HepG2 (cell line): ENCODE results near the gene RPS4Y1. TPM values are rescaled to one million over a fixed set of nuclear protein-coding genes. Genes with fewer than 3 reads are reported as not detected.

ENCODE experiments used
- ATAC-seq: fragments of 200-7000 bp; cut with Tn5 transposase; 3 replicates; pipeline ENCODE4 v1.9.1; 2020; ENCODE audit warnings: mild to moderate bottlenecking, moderate library complexity
- BruUV-seq: library from RNA; stranded (reverse); fragments of 400-500 nt; replicated peaks from 2 replicates; lab custom pipeline; 2021; lab: Mats Ljungman, UMichigan
- CTCF ChIA-PET: fragments of 300-600 bp; formaldehyde crosslinking; extraction: SDS; loops from one replicate; lab custom pipeline; 2021; ENCODE audit warnings: low total read pairs, inconsistent platforms, low intra/inter-chr PET ratio; lab: Yijun Ruan, JAX
- POLR2A ChIA-PET: fragments of 350-600 bp; sonication (Branson Sonifier 250); formaldehyde crosslinking; loops from one replicate; lab custom pipeline; 2020; ENCODE audit warnings: antibody characterized with exemption, inconsistent platforms; lab: Yijun Ruan, JAX
- DNase-seq: peaks from one replicate; pipeline ENCODE4 v3.0.0-alpha.2; 2015; ENCODE audit warnings: low spot score
- FAIRE-seq: peaks from 3 replicates; lab custom pipeline; 2011; peaks lifted over from hg19 to GRCh38; lab: Jason Lieb, UNC
- H2AFZ ChIP-seq: one replicate; pipeline ENCODE4 v1.6.1; 2011; ENCODE audit warnings: low read length, inconsistent platforms
- H3K27ac ChIP-seq: fragments of 300-600 bp; 3 replicates; pipeline ENCODE4 v1.8.0; 2011; ENCODE audit warnings: mixed run types, mild to moderate bottlenecking, mixed read lengths, low read length, inconsistent platforms; ENCODE audit not compliant: insufficient read depth; ENCODE audit errors: extremely low read length
- H3K27me3 ChIP-seq, 2 experiments: fragments of 200-600 bp in 1 of 2; 2 replicates in 1 of 2; 3 replicates in 1 of 2; pipeline versions ENCODE4 v1.6.0 to v1.8.0; 2011; ENCODE audit warnings: low read length in 2 of 2, mild to moderate bottlenecking in 2 of 2, moderate library complexity in 2 of 2, inconsistent platforms in 1 of 2; ENCODE audit not compliant: insufficient read depth in 2 of 2, control insufficient read depth in 1 of 2
- H3K36me3 ChIP-seq, 2 experiments: fragments of 200-600 bp in 1 of 2; replicated peaks in 1 of 2; 2 replicates in 1 of 2; 3 replicates in 1 of 2; pipeline versions ENCODE4 v1.5.1 to v1.8.0; 2011; ENCODE audit warnings: low read length in 2 of 2, inconsistent platforms in 1 of 2; ENCODE audit not compliant: insufficient read depth in 2 of 2, control insufficient read depth in 1 of 2
- H3K4me1 ChIP-seq: 2 replicates; pipeline ENCODE4 v1.5.1; 2012; ENCODE audit warnings: low read length, inconsistent platforms; ENCODE audit not compliant: insufficient read depth
- H3K4me2 ChIP-seq: 2 replicates; pipeline ENCODE4 v1.6.0; 2011; ENCODE audit warnings: low read depth, low read length, inconsistent platforms
- H3K4me3 ChIP-seq, 3 experiments: fragments of 200-600 bp in 1 of 3; sonication (generic), shearing (Covaris generic) in 1 of 3; replicated peaks in 1 of 3; 2 replicates each; pipeline ENCODE4 v1.5.1; 2011 to 2016; ENCODE audit warnings: low read length in 3 of 3, inconsistent platforms in 2 of 3, low read depth in 2 of 3, mild to moderate bottlenecking in 2 of 3, control low read depth in 1 of 3, mixed read lengths in 1 of 3; ENCODE audit not compliant: insufficient read depth in 1 of 3
- H3K79me2 ChIP-seq: one replicate; pipeline ENCODE4 v1.6.1; 2011; ENCODE audit warnings: low read length, inconsistent platforms; ENCODE audit not compliant: insufficient read depth
- H3K9ac ChIP-seq: 2 replicates; pipeline ENCODE4 v1.6.0; 2011; ENCODE audit warnings: mild to moderate bottlenecking, low read depth, low read length, inconsistent platforms; ENCODE audit not compliant: insufficient read depth
- H3K9me3 ChIP-seq: 2 replicates; pipeline ENCODE4 v1.5.1; 2012; ENCODE audit warnings: mild to moderate bottlenecking, low read length
- H4K20me1 ChIP-seq: 2 replicates; pipeline ENCODE4 v1.6.0; 2011; ENCODE audit warnings: inconsistent platforms, mild to moderate bottlenecking, low read length, moderate library complexity; ENCODE audit not compliant: insufficient read depth
- ARHGAP35 ChIP-seq: sonication (generic); formaldehyde crosslinking; IDR thresholded peaks from 2 replicates; pipeline ENCODE4 v1.9.0; 2022; ENCODE audit warnings: mild to moderate bottlenecking, inconsistent platforms, moderate library complexity, missing genetic modification reagents, borderline replicate concordance
- ARID2 ChIP-seq: sonication (generic); formaldehyde crosslinking; IDR thresholded peaks from 2 replicates; pipeline ENCODE4 v1.8.1; 2022; ENCODE audit warnings: mild to moderate bottlenecking, missing genetic modification reagents, borderline replicate concordance
- CBFB ChIP-seq: sonication (generic); formaldehyde crosslinking; IDR thresholded peaks from 2 replicates; pipeline ENCODE4 v1.4.0; 2020; ENCODE audit warnings: missing genetic modification reagents
- IRF9 ChIP-seq: sonication (generic); formaldehyde crosslinking; IDR thresholded peaks from 2 replicates; pipeline ENCODE4 v1.8.0; 2022; ENCODE audit warnings: missing genetic modification reagents, mild to moderate bottlenecking, borderline replicate concordance
- PRMT3 ChIP-seq: sonication (generic); formaldehyde crosslinking; IDR thresholded peaks from 2 replicates; pipeline ENCODE4 v1.8.1; 2022; ENCODE audit warnings: low read depth, mild to moderate bottlenecking, moderate library complexity, missing genetic modification reagents, borderline replicate concordance
- RARA ChIP-seq: IDR thresholded peaks from 2 replicates; pipeline ENCODE4 v1.6.1; 2016; ENCODE audit warnings: missing genetic modification reagents, missing compliant biosample characterization
- SMAD3 ChIP-seq: sonication (generic); formaldehyde crosslinking; IDR thresholded peaks from 2 replicates; pipeline ENCODE4 v1.4.0; 2020; ENCODE audit warnings: missing genetic modification reagents
- THAP8 ChIP-seq: sonication (generic); formaldehyde crosslinking; IDR thresholded peaks from 2 replicates; pipeline ENCODE4 v1.5.1; 2020; ENCODE audit warnings: missing genetic modification reagents, mild to moderate bottlenecking, borderline replicate concordance
- ZHX2 ChIP-seq, 2 experiments: sonication (generic) in 1 of 2; formaldehyde crosslinking in 1 of 2; IDR thresholded peaks; 2 replicates each; pipeline versions ENCODE4 v1.6.1 to v1.9.0; 2014 to 2022; ENCODE audit warnings: antibody characterized with exemption in 1 of 2, borderline replicate concordance in 1 of 2, inconsistent platforms in 1 of 2, low read depth in 1 of 2, missing genetic modification reagents in 1 of 2
- ZMAT5 ChIP-seq: sonication (generic); formaldehyde crosslinking; IDR thresholded peaks from 2 replicates; pipeline ENCODE4 v1.5.0; 2020; ENCODE audit warnings: mild to moderate bottlenecking, low read depth, missing genetic modification reagents, borderline replicate concordance
- ZNF276 ChIP-seq: sonication (generic); formaldehyde crosslinking; IDR thresholded peaks from 2 replicates; pipeline ENCODE4 v1.4.0; 2020; ENCODE audit warnings: mild to moderate bottlenecking, low read depth, missing genetic modification reagents
- ZNF564 ChIP-seq: sonication (generic); formaldehyde crosslinking; IDR thresholded peaks from 2 replicates; pipeline ENCODE4 v1.8.1; 2023; ENCODE audit warnings: mild to moderate bottlenecking, missing genetic modification reagents
- ZNF781 ChIP-seq: sonication (generic); formaldehyde crosslinking; IDR thresholded peaks from 2 replicates; pipeline ENCODE4 v1.5.1; 2020; ENCODE audit warnings: borderline replicate concordance, mild to moderate bottlenecking, missing genetic modification reagents; ENCODE audit errors: not compliant biosample characterization
- WGBS: methylation state at CpG from one replicate; pipeline ENCODE4 v1.1.6; 2017; ENCODE audit warnings: low lambda C conversion rate; 5-methylcytosine and 5-hydroxymethylcytosine counted together
- in situ Hi-C: cut with HindIII; loops from 2 replicates; pipeline ENCODE4 v1.10.0; 2017; ENCODE audit warnings: low pct_unique_long_range_greater_than_20kb; ENCODE audit not compliant: extremely low pct_ligation_motif_present
- intact Hi-C: fragments of 100-400 bp; cut with micrococcal nuclease; formaldehyde crosslinking; loops from one replicate; pipeline ENCODE4 v1.10.0; 2022; ENCODE audit not compliant: unreplicated experiment
- polyA plus RNA-seq, 8 experiments: library from polyadenylated mRNA; depleted of rRNA in 3 of 8; stranded (reverse) in 7 of 8; unstranded in 1 of 8; fragments of >200 nt; fragmentation: Illumina TruSeq in 4 of 8; extraction: Trizol in 4 of 8; gene quantifications; 2 replicates each; pipeline versions ENCODE4 v1.2.1 to v1.2.3, GENCODE V29; 2011 to 2016; ENCODE audit warnings: low read depth in 4 of 8, missing spikeins in 1 of 8, mixed read lengths in 1 of 8; ENCODE audit not compliant: insufficient read depth in 1 of 8
- total RNA-seq, 5 experiments: library from RNA; depleted of rRNA; stranded (reverse); fragments of >200 nt; fragmentation: Illumina TruSeq; extraction: Trizol; gene quantifications; 2 replicates each; pipeline ENCODE4 v1.2.3, GENCODE V29; 2016; ENCODE audit warnings: low read depth in 1 of 5

Gene RPS4Y1
- total and polyA plus RNA-seq, 2 of the 13 experiments (the other 11 are each of a cell fraction or from before 2014, with no cell fraction given), result 461 to 1,080 TPM

- H3K36me3 ChIP-seq, result no peaks in the 10 kb centered on the region
- peak overlapping the region in 1 of 3 experiments; percentile 23; a peak in 1 of 6 replicates for H3K4me3 ChIP-seq
- intact Hi-C loops (no loop called here), in situ Hi-C loops (no loop called here)
- H3K9me3 ChIP-seq, result no peaks in the 10 kb centered on the region
- H3K27ac ChIP-seq, result no peak overlapping the region
- ChIA-PET POLR2A (interaction anchor here (1.2 to 1.5 kb wide), 2 partner anchors 10 to 41 kb away, joined by 3 to 8 read pairs; partner anchors contain the start of gene SRY), CTCF (no interaction called here)
- FAIRE-seq (peak; percentile 86), DNase-seq (peak; percentile 38), ATAC-seq (peak; percentile 84)
- H3K9ac ChIP-seq, result no peak overlapping the region
- H4K20me1 ChIP-seq, result no peaks in the 10 kb centered on the region
- peaks cover 23% of the 10 kb centered on the region for H3K4me1 ChIP-seq
- H3K4me2 ChIP-seq, result peak overlapping the region; percentile 58
- 0% methylated on average over 7 of the region's 7 CpGs for WGBS
- BruUV-seq, result no TSS peak
- no peak overlapping the region for H2AFZ ChIP-seq
- H3K27me3 ChIP-seq, result no peaks in the 10 kb centered on the region
- no peaks in the 10 kb centered on the region for H3K79me2 ChIP-seq
- TF ChIP-seq ZNF564 (CRISPR knock-in tag) (no peak), ARHGAP35 (CRISPR knock-in tag) (no peak), ZNF276 (no peak), RARA (CRISPR knock-in tag) (peak; percentile 46; the same call in 1 of the 2 replicates), PRMT3 (no peak), SMAD3 (CRISPR knock-in tag) (no peak), CBFB (CRISPR knock-in tag) (no peak), ZNF781 (CRISPR knock-in tag) (no peak), IRF9 (no peak), ARID2 (CRISPR knock-in tag) (no peak), ZMAT5 (CRISPR knock-in tag) (no peak), ZHX2 (IDR thresholded peaks at IDR 0.05; ENCODE audit: low read depth) (no peak), ZHX2 (CRISPR knock-in tag; IDR thresholded peaks at IDR 0.05; ENCODE audit: borderline replicate concordance) (no peak), THAP8 (no peak)
Observed at GRCh38 chrY:2796977-2797523, 44.4 kb upstream of the RPS4Y1 start.
